WI38 (cell line): Measurements from ENCODE around the gene CORO6.

Source experiments
- H3K4me3 ChIP-seq: 2 replicates; pipeline ENCODE4 v1.5.1; 2011; ENCODE audit warnings: low read depth, mild to moderate bottlenecking, control low read depth, low read length
- TF ChIP-seq, protein P1 (sequence below): IDR thresholded peaks from 2 replicates; pipeline ENCODE4 v1.5.1; 2012; ENCODE audit warnings: low read depth, mild to moderate bottlenecking, control low read depth, low read length

Gene CORO6

DNA sequence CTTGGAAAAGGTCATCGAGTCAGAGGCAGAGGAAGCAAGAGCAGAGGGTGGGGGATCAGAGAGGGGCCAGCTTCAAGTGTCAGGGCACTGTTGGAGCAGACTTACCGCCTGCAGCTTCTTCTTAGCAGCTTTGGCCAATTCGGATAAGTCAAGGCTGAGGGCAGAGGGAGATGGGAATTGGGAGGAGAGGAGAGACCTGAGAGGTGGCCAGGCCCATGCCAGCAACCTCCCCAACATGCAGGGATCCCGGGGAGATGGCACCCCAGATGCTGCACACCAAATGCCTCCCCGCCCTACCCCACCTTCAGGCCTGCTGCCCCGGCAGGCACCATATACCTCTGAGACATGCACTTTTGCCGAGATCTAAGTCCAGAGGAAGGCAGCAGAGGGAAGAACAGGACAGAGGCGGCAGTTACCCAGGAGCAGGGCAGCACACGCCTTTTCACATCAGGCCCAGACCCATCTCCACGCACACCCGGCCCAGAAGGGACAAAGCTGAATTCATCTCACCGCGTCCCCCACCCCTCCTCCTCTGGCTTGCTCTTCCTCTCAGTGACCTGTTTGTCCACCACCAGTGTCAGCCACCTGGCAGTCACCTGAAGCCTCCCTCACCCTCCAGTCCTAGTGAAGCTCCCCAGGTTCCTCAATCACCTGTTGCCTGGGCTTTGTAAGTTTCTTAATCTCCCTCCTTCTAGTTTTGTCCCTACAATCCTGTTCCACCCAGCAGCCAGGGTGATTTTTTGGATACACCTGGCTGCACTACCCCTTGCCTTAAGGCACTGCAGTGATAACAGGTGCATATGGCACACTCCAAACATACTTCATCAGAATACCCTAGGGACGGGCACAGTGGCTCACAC, 43.9 kb downstream of the CORO6 start:
- H3K4me3 ChIP-seq, result no peak overlapping the region
- TF ChIP-seq, protein P1, sequence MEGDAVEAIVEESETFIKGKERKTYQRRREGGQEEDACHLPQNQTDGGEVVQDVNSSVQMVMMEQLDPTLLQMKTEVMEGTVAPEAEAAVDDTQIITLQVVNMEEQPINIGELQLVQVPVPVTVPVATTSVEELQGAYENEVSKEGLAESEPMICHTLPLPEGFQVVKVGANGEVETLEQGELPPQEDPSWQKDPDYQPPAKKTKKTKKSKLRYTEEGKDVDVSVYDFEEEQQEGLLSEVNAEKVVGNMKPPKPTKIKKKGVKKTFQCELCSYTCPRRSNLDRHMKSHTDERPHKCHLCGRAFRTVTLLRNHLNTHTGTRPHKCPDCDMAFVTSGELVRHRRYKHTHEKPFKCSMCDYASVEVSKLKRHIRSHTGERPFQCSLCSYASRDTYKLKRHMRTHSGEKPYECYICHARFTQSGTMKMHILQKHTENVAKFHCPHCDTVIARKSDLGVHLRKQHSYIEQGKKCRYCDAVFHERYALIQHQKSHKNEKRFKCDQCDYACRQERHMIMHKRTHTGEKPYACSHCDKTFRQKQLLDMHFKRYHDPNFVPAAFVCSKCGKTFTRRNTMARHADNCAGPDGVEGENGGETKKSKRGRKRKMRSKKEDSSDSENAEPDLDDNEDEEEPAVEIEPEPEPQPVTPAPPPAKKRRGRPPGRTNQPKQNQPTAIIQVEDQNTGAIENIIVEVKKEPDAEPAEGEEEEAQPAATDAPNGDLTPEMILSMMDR, result no peak

DNA sequence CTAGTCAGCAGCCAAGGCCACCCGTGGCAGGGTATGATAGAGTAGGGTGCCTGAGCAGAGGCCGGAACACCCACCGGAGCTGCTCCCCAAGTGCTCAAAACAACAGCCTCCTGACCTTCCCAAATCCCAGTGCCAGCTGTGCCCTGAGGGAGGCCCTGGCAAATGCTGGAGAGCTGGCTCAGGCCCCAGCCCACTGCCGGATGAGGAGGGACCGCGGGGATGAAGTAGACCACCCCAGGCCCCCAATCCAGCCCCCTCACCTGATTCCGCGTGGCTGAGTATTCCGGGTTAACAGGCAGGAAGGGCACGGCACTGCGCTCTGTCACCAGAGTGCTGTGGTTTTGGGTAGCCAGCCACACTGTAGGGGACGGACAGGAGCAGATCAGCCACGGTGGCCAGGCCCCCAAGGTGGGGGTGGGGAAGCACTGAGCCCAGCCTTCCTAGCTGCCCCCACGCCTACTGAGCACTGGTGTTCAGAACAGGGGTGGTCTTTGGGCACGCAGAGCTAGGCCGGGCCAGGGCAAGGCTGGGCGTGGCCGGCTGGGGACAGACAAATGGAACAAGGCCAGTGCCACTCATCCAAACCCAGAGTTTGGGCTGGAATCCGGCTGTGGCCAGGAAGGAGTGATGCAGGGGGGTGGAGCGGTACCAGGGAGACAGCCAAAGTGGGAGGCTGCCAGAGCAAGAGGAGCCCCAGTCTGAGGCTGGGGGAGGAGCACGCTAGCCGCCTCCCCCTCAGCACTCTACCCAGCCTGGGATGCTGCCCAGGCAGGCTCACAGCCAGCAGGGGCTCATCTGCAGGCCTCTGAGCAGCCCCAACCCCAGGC, 45.1 kb downstream of the CORO6 start:
- H3K4me3 ChIP-seq, result no peak overlapping the region
- TF ChIP-seq, protein P1, result no peak

DNA sequence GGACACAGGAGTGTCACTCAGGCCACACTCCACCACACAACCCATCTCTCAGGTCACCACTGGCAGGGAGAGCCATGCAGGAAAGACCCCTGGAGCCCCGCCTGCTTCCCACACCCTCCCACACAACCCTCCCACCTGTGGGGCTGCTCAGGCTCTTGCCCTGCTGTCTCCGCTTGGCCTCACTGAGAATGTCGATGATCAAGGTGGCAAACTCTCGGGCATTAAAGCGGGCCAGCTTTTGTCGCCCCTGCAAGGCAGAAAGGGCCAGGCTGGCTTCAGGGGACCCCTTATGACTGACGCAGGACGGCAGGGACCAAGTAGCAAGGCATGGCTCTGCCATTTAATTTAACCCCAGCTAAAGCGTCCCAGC, 45.7 kb downstream of the CORO6 start:
- no peak overlapping the region for H3K4me3 ChIP-seq
- TF ChIP-seq, protein P1, result no peak

DNA sequence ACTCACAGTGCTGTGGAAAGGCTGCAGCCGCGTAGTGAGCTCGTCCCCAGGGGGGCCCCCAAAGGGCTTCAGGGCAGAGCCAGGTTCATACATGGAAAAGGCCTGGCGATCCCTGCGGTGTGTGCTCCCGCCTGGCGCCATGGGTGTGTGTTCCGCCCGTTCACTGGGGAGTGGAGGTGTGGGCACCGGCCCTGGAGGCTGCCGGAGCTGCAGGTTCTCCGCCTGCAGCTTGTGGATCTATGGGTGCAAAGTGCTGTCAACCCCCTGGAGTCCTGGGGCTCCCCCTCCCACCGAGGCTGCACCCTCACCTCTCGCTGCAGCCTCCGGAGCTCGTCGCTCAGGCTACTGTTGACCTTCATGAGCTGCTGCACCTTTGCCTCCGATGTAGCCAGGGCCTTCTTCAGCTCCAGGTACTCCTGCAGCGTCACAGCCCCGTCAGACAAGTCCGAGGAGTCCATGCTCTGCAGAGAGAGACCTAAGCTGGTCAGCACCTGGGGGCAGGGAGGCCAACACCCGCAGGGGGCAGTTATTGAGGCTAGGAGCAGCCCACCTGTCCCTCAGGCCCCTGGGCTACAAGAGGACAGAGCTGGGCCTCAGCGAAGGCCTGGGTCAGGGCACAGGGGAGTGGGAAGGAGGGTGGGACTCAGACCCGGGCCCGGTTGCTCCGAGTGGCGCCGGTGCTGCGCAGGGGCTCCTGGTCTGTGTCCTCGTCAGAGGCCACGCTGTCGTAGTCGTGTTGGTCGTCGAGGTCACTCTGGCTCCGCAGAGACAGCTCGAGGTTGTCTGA, 46.3 kb downstream of the CORO6 start:
- TF ChIP-seq, protein P1, result no peak
- H3K4me3 ChIP-seq, result no peak overlapping the region

DNA sequence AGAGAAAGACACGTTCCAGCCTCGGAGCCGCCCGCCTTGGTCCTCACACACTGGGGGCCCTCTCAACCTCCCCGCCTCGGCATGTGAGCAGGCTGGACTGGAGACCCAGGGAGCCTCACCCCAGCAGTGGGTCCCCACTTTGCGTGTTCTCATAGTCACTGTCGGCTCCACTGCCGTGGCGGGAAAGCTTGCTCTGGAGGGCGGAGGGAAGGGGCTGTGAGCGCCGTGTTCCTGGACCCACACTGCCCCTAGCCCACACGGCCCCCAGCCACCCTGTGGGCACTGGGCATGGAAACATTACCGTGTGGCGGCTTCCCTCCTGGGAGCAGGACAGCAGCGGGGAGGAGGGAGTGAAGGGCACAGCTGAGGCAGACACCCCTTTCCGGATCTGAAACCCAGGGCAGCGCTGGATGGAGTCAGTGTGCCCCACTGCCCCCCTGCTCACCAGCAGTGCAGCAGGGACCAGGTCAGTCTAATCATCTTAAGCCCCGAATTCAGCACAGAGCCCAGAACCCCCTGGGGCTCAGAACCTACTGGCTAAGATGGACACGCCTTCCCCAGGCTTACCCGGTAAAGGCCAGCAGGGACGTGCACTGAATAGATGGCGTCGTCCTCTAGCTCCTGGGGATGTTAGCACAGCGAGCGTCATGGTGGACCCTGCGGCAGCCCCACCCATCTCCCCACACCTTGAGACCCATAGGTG, 47.0 kb downstream of the CORO6 start:
- TF ChIP-seq, protein P1, result no peak
- no peak overlapping the region for H3K4me3 ChIP-seq

DNA sequence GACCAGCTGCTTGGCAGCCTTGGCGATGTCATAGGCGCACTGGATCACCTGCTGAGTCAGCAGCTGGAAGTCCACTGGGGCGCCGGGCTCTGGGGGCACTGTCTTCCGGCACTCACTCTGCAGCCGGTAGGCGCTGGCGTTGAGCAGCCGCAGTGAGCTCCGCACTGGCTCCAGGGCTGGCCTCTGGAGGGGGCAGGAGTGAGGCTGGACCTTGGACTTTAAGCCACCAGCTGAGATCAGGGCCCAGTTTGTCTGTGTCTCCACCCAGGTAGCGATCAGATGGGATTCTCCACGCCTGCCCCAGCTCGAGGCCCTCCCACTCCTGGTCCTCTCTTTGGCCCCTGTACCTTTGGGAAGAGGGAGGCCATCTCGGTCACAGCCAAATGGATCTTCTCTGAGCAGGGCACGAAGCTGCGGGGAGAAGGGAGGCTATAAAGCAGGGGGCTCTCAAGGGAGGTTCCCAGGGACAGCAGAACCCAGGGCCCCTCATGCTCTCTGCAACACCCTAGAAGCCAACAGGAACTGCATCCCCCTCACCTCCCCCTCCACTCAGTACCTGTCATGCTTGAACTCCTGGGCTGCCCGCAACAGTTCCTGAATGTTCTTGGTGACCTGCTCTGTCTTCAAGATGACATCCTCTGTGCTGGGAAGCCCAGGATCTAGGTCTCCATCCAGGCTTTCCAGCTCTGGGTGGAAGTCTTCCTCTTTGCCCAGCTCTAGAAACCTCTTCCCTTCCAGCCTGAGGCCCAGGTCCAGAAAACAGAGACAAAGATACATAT, 47.8 kb downstream of the CORO6 start:
- TF ChIP-seq, protein P1, result no peak

More for the DNA sequence above, 47.8 kb downstream of the CORO6 start:
- no peak overlapping the region for H3K4me3 ChIP-seq
